GM21825 (cell line): Measurements from ENCODE around the gene SLC45A1.

ENCODE experiments used
- ATAC-seq: cut with Tn5 transposase; IDR thresholded peaks from one replicate; pipeline ENCODE4 v1.9.1; 2021; ENCODE audit warnings: mild to moderate bottlenecking, moderate library complexity; ENCODE audit not compliant: unreplicated experiment

The SLC45A1 gene

DNA sequence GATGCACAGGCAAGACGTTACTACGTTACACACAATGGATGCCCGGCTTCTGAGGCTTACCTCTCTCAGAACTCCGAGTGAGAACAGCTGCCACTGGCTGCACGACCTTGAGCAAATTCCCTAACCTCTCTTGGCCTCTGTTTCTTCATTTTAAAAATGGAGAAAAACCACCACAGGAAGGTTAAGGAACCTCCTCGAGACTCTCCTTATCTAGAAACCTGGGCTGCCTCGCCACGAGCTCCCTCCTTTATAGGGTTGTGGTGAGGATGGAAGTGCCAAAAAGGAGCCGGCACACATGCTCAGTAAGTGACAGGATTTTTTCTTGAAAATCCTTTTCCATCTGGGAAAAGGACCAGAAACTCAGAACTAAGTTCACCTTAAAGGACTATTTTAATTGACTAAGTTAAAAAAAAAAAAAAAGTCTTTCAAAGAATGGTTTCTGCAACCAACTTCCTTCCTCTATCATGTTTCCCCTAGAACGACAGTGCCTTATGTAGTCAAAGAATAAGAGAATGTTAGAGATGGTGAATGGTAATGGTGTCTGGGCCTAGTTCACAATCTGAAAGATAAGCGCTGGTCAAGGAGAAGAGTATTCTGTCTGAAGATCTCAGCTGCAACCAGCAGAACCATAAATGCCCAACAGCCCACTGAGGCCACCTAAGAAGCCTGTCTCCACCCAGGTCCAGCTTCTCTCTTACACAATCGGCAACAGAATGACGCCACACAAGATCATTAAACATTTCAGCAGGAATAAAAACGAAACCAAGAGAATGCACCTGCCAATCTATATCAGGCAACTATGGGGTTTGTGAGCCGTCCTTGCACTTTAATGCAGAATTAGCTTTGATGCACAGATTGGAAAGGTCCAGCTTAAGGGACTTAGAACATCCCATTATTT, 64.9 kb downstream of the SLC45A1 start:
- no peak for ATAC-seq

DNA sequence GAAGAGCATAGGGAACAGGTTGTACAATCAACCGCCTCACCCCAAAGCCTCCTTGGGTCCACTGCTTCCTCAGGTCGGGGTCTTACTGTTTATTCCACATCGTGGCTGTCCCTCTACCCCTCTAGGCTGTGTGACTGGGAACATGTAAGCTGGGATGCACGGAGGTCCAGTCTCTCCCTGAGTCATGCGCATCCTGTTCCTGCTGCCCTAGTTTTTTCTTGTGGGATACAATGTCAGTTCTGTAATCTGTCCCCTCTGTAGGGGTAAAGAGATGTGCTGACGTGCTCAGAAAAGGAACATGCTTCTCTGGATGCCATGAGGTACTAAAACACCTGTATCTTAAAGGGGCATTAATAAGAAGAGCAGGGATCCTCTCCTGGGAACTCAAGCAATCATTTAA, 66.2 kb downstream of the SLC45A1 start:
- no peak for ATAC-seq

DNA sequence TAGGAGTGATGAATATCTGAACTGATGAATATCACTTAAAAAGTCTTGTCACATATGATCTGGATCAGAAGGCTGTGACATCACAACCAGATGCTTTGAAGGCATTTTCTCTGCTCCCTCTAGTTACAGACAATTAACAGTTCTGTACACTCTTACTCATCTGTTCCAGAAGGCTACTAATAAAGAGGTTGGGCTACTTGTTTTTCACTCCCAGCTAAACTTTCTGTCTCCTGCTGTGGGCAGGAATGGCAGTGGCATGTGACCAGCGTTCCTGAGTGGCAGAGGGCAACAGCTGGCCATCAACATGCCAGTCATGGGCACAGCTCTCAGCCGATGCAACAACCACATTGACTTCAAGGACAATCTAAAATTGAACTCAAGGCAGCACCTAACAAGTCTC, 66.7 kb downstream of the SLC45A1 start:
- no peak for ATAC-seq

DNA sequence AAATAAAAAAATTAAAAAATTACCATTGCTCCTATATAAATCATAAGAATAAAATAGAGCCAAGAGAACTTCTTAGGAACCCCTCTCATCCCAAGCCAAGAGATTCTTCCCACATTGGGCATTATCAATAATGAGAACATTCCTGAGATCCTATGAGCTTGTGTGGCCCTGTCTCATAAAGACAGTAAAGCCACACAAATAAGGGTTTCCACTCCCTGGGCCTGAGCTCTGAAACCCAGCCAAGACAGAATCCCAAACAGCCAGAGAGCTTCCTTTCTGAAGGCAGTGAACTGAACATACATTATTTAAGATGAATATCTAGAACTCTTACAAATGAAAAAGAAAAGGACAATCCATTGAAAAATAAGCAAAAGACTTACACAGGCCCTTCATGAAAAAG, 68.3 kb downstream of the SLC45A1 start:
- no peak for ATAC-seq

DNA sequence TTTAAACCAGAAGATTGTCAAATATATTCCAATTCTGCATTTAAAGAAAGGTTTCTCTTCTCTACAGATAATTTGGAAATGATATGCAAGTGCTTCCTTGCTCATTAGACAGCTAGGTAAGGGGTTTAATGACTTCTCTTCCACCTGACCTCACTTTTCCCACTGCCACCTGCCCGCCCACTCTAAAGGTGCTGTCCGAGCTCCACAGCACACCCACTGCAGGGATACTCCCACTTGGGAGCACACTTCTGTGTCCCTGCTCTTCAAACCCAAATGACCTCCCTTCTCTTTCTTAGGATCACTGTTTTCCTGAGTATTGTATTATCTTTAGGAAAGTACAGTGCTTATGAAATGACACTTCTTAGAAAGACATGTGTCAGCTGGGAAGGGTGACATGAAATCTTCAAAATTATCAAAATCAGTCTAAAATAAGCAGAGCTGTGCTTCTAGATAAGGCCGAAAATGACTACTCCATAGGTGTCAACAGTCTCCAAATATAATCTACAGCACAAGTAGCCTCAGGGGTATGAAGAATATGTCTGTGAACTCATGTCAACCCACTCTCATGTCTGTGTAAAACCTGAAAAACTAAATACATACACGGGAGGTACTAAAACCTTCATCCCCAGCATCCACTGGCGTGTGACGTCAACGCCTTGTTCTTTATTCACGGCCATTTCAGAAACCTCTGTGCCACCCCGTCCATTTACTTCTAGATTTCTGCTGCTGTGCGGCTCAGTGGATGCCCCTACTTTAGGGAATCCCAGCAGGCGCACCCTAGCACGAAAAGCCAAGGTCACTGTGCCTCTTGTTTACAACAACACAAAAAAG, 71.0 kb downstream of the SLC45A1 start:
- no peak for ATAC-seq

DNA sequence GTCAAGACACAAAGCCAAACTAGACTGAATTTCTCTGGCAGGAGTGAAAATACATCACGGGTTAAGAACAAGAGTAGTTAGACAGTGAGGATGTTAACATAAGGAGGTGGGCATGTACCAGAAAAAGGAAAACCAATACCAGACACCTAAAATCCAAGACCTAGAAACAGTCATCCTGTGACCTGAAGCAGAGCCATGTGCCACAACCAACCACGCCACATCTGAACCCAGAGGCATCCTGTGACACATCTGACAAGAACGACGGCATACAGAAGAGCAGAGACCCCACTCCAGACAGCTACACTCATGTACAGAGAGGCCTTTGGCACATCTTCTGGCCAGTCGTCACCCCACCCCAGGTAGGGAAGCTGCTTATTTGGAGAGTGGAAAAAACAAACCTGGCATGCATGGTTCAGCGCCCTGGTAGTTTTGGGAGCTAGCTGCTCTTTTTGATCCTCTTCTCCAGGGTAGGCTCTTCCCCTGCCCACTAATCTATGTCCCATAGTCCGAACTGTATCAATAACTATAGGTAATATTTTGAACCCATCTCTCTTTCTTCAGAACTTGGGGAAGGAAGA, 72.1 kb downstream of the SLC45A1 start:
- no peak for ATAC-seq

DNA sequence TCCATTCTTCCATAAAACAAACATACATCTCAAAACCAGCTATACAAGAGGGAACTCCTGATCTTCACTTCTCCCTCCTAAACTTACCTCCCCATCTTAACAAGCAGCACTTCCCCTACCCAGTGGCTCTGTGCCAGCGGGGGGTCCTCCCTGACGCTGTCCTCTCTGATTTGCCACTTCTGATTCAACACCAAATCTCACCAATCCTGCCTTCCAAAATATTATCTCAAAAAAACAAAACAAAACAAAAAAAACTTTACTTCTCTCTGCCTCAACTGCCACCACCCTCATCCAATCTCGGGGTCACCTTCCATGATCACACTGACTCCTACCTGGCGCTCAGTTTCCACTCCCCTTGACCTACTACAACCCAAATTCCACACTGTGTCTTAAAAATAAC, 72.8 kb downstream of the SLC45A1 start:
- ATAC-seq, result no peak

DNA sequence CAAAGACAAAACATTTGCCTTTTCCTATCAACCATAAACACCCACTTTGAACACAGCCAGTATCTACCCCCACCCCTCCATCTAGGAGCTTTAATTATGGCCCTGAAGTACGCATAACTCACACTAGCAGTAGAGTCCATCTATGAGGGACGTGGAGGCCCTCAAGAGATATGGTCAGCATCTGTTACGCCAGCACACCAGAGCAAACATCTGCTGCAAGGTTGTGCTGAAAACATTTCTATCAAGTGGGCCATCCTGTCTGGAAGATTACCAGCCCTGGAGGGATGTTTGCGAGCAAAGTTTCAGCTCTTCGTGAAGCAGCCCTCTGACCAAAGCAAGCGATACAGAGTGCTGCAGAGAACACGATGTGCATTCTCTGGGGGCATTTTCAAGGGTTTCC, 74.6 kb downstream of the SLC45A1 start:
- ATAC-seq, result no peak
